Fibroblast of upper back skin (primary cell): ENCODE measurements around the gene OR52I1.

Source experiments
- DNase-seq: peaks from one replicate; pipeline ENCODE4 v3.0.0-alpha.2; 2013

The OR52I1 gene, protein sequence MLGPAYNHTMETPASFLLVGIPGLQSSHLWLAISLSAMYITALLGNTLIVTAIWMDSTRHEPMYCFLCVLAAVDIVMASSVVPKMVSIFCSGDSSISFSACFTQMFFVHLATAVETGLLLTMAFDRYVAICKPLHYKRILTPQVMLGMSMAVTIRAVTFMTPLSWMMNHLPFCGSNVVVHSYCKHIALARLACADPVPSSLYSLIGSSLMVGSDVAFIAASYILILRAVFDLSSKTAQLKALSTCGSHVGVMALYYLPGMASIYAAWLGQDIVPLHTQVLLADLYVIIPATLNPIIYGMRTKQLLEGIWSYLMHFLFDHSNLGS

DNA sequence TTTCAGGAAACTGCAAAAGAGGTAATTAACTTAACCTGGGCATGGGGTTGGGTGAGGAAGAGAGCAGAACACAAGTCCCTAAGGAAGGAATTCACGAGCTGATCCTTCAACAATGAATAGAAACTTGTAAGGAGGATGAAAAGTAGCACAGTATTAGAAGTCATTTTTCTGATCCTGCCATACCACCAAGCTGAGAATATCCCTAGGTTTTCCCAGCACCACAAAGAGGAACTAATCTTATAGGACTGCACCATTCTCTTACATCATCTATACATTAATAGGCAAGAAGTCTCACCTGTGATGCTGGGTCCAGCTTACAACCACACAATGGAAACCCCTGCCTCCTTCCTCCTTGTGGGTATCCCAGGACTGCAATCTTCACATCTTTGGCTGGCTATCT, at the start of gene OR52I1:
Gene OR52I1 (plus strand): TSS at position 301 of the 400 bp plus-strand sequence. CDS start 0 bp downstream, at position 301.
- DNase-seq = no peak

DNA sequence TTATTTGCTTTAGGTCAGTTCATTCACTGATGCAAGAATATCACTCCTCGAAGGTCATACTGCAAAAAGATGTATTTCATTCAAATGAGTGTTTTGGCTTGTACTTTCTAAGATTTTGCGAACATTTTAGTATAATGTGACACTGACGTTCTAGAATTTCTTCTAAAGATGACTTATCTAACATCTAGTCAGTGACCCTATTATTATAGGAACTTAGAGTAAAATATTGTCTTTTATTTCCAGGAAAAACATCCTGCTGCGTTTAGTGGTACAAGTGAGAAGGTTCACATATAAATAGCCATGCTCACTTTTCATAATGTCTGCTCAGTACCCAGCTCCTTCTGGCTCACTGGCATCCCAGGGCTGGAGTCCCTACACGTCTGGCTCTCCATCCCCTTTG, 48.9 kb upstream of the OR52I1 start, which contains the start of gene OR52M1:
Gene OR52M1 (plus strand): TSS at position 301 of the 400 bp plus-strand sequence. CDS start 0 bp downstream, at position 301.
- no peak for DNase-seq

GRCh38 chr11:4546878-4547277, 47.0 kb upstream of the OR52I1 start:
- no peak for DNase-seq

DNA sequence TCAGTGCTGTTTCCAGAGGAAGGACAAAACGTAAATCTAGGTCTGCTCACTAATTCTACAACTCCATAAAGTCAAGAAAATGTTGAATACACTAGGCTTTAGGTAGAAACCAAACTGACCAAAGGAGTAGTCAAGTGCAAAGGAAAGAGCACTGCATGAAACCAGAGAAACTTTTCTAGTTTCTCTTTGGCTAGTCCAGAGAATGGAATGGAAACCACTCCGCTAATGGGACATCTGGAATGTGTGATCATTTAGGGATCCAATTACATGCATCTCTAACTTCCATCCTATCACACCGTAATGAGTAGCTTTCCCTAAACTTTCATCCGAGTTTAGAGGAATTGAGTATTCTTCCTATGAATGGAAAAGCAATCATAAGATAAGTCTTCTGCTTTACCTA, 46.4 kb upstream of the OR52I1 start:
- DNase-seq = no peak

GRCh38 chr11:4551346-4551979, 42.4 kb upstream of the OR52I1 start:
- no peak for DNase-seq

- DNase-seq = no peak
Observed at GRCh38 chr11:4559527-4560440, 34.1 kb upstream of the OR52I1 start.

DNA sequence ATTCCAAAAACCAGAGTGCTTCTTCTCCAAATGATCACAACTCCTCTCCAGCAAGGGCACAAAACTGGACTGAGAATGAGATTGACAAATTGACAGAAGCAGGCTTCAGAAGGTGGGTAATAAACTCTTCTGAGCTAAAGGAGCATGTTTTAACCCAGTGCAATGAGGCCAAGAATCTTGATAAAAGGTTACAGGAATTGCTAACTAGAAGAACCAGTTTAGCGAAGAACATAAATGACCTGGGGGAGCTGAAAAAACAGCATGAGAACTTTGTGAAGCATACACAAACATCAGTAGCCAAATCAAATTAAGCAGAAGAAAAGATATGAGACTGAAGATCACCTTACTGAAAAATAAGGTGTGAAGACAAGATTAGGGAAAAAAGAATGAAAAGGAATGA, 33.4 kb upstream of the OR52I1 start:
- no peak for DNase-seq

- DNase-seq = no peak
Observed at GRCh38 chr11:4565371-4565770, 28.5 kb upstream of the OR52I1 start.

GRCh38 chr11:4569075-4569474, 24.8 kb upstream of the OR52I1 start:
- no peak for DNase-seq

GRCh38 chr11:4576880-4577279, 17.0 kb upstream of the OR52I1 start:
- DNase-seq = no peak

DNA sequence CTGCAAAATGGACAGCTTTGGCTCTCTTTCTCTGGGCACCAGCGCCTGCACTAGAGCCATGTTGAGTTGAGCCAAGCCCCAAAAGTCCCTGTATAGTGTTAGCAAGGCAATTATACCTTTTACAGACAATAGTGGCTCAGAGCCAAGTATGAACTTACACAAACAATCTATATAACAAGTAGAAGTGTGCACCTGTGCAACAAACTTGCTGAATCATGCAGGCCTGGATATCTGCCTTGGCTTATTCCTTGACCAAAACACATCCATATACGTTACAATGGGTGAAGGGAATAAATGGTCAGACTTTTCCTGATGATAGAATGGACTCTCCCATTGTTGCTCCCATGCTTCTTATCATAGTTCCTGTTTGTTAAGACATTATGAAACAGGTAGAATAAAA, 16.1 kb upstream of the OR52I1 start:
- no peak for DNase-seq

GRCh38 chr11:4578624-4579023, 15.2 kb upstream of the OR52I1 start:
- DNase-seq = no peak

GRCh38 chr11:4580124-4580523, 13.7 kb upstream of the OR52I1 start:
- no peak for DNase-seq

DNA sequence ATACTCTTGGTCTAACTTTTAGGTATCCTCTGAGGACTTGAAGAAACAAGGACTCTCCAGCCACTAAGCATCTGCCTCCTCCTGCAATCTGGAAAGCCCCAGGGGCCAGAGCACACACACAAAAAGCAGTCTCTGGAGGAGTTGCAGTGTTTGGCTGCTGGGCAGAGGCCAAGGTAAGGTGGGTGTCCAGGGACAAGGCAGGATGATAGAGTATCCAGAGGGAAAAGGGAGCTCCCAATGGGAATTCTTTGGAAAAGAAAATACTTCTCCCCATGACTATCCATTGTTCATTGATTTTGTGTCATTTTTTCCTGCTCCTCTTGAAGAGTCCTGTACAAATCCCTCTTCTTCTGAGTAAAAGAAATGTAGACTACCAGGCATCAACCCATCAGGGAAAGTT, 12.4 kb upstream of the OR52I1 start, which contains the start of gene OR52I2:
Gene OR52I2 (plus strand): TSS at position 301 of the 400 bp plus-strand sequence.
- DNase-seq = no peak

DNA sequence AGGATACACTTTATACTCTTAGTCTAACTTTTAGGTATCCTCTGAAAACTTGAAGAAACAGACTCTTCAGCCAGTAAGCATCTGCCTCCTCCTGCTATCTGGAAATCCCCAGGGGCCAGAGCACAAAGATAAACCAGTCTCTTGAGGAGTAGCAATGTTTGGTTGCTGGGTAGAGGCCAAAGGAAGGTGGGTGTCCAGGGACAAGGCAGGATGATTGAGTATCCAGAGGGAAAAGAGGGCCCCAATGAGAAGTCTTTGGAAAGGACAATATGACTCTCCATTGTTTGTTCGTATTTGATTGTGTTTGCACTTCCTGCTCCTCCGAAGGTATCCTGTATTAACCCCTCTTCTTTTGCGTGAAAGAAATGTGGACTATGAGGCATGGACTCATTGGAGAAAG, 4.8 kb upstream of the OR52I1 start:
- no peak for DNase-seq

DNA sequence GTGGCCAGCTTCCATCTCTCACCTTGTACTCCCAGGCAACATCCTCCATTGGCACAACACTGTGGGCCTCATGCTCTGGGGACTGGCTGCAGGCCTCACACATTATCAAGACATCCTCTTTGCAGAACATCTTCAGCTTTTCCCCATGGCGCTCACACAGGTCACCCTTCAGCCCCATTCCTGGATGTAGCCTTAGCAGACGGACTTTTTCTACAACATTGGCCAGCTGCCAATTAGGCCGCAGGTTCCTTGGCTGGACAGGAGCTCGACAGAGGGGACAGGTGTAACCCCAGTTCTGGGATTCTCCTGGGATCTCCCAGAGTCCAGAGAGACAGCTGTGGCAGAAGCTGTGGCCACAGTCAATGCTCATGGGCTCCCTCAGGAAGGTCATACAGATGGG, 11.2 kb downstream of the OR52I1 start:
- no peak for DNase-seq

- DNase-seq = peak; percentile 15
Observed at GRCh38 chr11:4606231-4607015, 12.6 kb downstream of the OR52I1 start.

DNA sequence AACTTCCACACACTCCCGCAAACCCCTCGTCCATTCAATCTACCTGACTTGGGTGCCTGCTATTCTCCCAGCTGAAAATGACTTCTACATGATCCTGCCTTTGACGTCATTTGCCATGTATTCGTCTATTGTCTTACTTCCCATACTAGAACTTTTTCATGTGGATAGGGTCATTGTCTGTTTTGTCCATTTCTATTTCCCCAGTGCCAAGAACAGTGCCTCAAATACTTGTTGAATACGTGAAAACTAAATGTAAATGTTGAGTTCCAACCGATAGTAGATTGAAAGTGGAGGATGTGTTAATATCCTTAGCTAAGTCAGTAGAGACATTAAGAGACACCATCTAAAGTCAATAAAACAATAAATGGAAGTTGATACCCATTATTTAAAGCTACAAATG, 13.3 kb downstream of the OR52I1 start:
- no peak for DNase-seq

GRCh38 chr11:4607781-4608666, 14.2 kb downstream of the OR52I1 start, which contains the start of gene TRIM68:
Gene TRIM68 (minus strand): TSS chr11:4608231. CDS start chr11:4605504, 2,727 bp downstream.
- DNase-seq = peak; percentile 97

- no peak for DNase-seq
Observed at GRCh38 chr11:4610258-4610935, 16.6 kb downstream of the OR52I1 start.

- DNase-seq = no peak
Observed at GRCh38 chr11:4611986-4612385, 18.1 kb downstream of the OR52I1 start.
